ENCODE data around the gene ELOB. TPM values are rescaled to one million over a fixed set of nuclear protein-coding genes. Genes with fewer than 3 reads are reported as not detected.

ELOB gene
- total RNA-seq, 2 donors from 2014 or later = 318 to 496 TPM

DNA sequence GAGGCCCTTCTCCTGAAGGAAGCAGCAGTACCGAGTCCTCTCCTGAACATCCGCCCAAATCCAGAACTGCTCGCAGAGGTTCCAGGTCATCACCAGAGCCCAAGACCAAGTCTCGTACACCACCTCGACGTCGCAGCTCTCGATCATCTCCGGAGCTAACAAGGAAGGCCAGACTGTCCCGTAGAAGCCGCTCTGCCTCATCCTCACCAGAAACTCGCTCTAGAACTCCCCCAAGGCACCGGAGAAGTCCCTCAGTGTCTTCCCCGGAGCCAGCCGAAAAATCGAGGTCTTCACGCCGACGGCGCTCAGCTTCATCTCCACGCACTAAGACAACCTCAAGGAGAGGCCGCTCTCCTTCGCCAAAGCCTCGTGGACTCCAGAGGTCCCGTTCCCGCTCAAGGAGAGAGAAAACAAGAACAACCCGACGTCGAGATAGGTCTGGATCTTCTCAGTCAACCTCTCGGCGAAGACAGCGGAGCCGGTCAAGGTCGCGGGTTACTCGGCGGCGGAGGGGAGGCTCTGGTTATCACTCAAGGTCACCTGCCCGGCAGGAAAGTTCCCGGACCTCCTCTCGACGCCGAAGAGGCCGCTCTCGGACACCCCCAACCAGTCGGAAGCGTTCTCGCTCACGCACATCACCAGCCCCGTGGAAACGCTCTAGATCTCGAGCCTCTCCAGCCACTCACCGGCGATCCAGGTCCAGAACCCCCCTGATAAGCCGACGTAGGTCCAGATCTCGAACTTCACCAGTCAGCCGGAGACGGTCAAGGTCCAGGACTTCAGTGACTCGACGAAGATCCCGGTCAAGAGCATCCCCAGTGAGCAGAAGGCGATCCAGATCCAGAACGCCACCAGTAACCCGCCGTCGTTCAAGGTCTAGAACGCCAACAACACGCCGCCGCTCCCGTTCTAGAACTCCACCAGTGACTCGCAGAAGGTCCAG lies 11.3 kb downstream of the ELOB start:
- Histone ChIP-seq H3K27me3 (replicated peaks; ENCODE audit: insufficient read depth) (no peaks in the 10 kb centered on the region), H3K4me1 (replicated peaks) (no peaks in the 10 kb centered on the region), H3K4me3 (no peak overlapping the region), H3K27ac (no peak overlapping the region), H3K9me3 (no peaks in the 10 kb centered on the region), H3K36me3 (peaks cover 49 to 78% of the 10 kb centered on the region in 2 donors)
- no peak for DNase-seq (ENCODE audit: low spot score)
- intact Hi-C loops (cut with DNase I) = no loop called here
- 96% methylated on average over 73 of the region's 73 CpGs for WGBS
- TF ChIP-seq POLR2AphosphoS5 (IDR thresholded peaks at IDR 0.05) = no peak
- no peak for TF ChIP-seq POLR2A (IDR thresholded peaks at IDR 0.05)
- TF ChIP-seq, protein P1, sequence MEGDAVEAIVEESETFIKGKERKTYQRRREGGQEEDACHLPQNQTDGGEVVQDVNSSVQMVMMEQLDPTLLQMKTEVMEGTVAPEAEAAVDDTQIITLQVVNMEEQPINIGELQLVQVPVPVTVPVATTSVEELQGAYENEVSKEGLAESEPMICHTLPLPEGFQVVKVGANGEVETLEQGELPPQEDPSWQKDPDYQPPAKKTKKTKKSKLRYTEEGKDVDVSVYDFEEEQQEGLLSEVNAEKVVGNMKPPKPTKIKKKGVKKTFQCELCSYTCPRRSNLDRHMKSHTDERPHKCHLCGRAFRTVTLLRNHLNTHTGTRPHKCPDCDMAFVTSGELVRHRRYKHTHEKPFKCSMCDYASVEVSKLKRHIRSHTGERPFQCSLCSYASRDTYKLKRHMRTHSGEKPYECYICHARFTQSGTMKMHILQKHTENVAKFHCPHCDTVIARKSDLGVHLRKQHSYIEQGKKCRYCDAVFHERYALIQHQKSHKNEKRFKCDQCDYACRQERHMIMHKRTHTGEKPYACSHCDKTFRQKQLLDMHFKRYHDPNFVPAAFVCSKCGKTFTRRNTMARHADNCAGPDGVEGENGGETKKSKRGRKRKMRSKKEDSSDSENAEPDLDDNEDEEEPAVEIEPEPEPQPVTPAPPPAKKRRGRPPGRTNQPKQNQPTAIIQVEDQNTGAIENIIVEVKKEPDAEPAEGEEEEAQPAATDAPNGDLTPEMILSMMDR (IDR thresholded peaks at IDR 0.05) = no peak

DNA sequence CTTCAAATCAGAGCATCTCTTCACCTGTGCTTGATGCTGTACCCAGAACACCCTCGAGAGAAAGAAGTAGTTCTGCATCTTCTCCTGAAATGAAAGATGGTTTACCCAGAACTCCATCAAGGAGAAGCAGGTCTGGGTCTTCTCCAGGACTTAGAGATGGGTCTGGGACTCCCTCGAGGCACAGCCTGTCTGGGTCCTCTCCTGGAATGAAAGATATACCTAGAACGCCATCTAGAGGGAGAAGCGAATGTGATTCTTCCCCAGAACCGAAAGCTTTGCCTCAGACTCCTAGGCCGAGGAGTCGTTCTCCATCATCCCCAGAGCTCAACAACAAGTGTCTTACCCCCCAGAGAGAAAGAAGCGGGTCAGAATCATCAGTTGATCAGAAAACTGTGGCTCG lies 12.4 kb downstream of the ELOB start:
- TF ChIP-seq POLR2AphosphoS5 (IDR thresholded peaks at IDR 0.05) = no peak
- TF ChIP-seq, protein P1 (IDR thresholded peaks at IDR 0.05) = no peak
- no peak for TF ChIP-seq POLR2A (IDR thresholded peaks at IDR 0.05)
- DNase-seq (ENCODE audit: low spot score) = no peak
- Histone ChIP-seq H3K4me3 (no peak overlapping the region), H3K36me3 (peaks cover 40 to 76% of the 10 kb centered on the region in 2 donors), H3K9me3 (no peaks in the 10 kb centered on the region), H3K27ac (no peak overlapping the region), H3K27me3 (replicated peaks; ENCODE audit: insufficient read depth) (no peaks in the 10 kb centered on the region), H3K4me1 (replicated peaks) (no peaks in the 10 kb centered on the region)
- intact Hi-C loops (cut with DNase I) = no loop called here
- WGBS = 98% methylated on average over 9 of the region's 9 CpGs

DNA sequence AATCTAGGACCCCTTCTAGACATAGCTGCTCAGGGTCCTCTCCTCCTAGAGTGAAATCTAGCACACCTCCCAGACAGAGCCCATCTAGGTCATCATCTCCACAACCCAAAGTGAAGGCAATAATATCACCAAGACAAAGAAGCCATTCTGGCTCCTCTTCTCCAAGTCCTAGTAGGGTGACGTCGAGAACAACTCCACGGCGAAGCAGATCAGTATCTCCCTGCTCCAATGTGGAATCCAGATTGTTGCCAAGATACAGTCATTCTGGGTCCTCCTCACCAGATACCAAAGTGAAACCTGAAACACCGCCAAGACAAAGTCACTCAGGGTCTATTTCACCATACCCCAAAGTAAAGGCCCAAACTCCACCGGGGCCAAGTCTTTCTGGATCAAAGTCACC lies 13.9 kb downstream of the ELOB start:
- H3K27ac ChIP-seq = no peak overlapping the region
- intact Hi-C loops (cut with DNase I) = no loop called here
- H3K27me3 ChIP-seq (replicated peaks; ENCODE audit: insufficient read depth) = no peaks in the 10 kb centered on the region
- TF ChIP-seq POLR2A (IDR thresholded peaks at IDR 0.05) = no peak
- TF ChIP-seq, protein P1 (IDR thresholded peaks at IDR 0.05) = no peak
- H3K36me3 ChIP-seq = peaks cover 42 to 81% of the 10 kb centered on the region in 2 donors
- no peak overlapping the region for H3K4me3 ChIP-seq
- H3K4me1 ChIP-seq (replicated peaks) = no peaks in the 10 kb centered on the region
- WGBS = 94% methylated on average over 6 of the region's 6 CpGs
- no peaks in the 10 kb centered on the region for H3K9me3 ChIP-seq
- DNase-seq (ENCODE audit: low spot score) = no peak

DNA sequence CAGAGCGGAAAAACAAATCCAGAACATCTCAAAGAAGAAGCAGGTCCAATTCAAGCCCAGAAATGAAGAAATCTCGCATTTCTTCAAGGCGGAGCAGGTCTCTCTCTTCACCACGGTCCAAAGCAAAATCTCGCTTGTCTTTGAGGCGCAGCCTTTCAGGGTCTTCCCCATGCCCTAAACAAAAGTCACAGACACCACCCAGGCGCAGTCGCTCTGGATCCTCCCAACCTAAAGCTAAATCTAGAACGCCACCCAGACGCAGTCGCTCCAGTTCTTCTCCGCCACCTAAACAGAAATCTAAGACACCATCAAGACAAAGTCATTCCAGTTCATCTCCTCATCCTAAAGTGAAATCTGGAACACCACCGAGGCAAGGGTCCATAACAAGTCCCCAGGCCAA lies 14.4 kb downstream of the ELOB start:
- Histone ChIP-seq H3K36me3 (peaks cover 40 to 82% of the 10 kb centered on the region in 2 donors), H3K27me3 (replicated peaks; ENCODE audit: insufficient read depth) (no peaks in the 10 kb centered on the region), H3K9me3 (no peaks in the 10 kb centered on the region), H3K4me1 (replicated peaks) (no peaks in the 10 kb centered on the region), H3K4me3 (no peak overlapping the region), H3K27ac (no peak overlapping the region)
- TF ChIP-seq POLR2AphosphoS5 (IDR thresholded peaks at IDR 0.05) (no peak), POLR2A (IDR thresholded peaks at IDR 0.05) (no peak)
- TF ChIP-seq, protein P1 (IDR thresholded peaks at IDR 0.05) = no peak
- 98% methylated on average over 13 of the region's 13 CpGs for WGBS
- intact Hi-C loops (cut with DNase I) = no loop called here
- no peak for DNase-seq (ENCODE audit: low spot score)
